Measurements from ENCODE around the gene AXIN2.

GRCh38 chr17:65567566-65567965, 6.1 kb upstream of the AXIN2 start:
- TF ChIP-seq CTCF (IDR thresholded peaks at IDR 0.05) (no peak), POLR2AphosphoS5 (IDR thresholded peaks at IDR 0.05) (no peak), POLR2A (IDR thresholded peaks at IDR 0.05) (no peak), EP300 (IDR thresholded peaks at IDR 0.05; ENCODE audit: low read depth) (no peak)
